K562 (cell line): ENCODE measurements around the gene SLC5A2. TPM values are rescaled to one million over a fixed set of nuclear protein-coding genes. Genes with fewer than 3 reads are reported as not detected.

ENCODE experiments used
- ARID1B ChIP-seq: fragments of 450-650 bp; IDR thresholded peaks from 2 replicates; pipeline ENCODE4 v1.6.1; 2016; ENCODE audit warnings: antibody characterized with exemption, mild to moderate bottlenecking, inconsistent platforms
- C11orf30 ChIP-seq: fragments of 450-650 bp; IDR thresholded peaks from 2 replicates; pipeline ENCODE4 v1.6.1; 2016; ENCODE audit warnings: low read depth, mild to moderate bottlenecking
- CBX2 ChIP-seq: fragments of 200-600 bp; sonication (generic); IDR thresholded peaks from one replicate; pipeline ENCODE4 v1.6.1; 2012; ENCODE audit warnings: mild to moderate bottlenecking, low read length, inconsistent platforms; ENCODE audit not compliant: insufficient read depth, poor library complexity, severe bottlenecking
- JUND ChIP-seq, 2 experiments: IDR thresholded peaks; 2 replicates in 1 of 2; 3 replicates in 1 of 2; pipeline ENCODE4 v1.6.1; 2011; ENCODE audit warnings: borderline replicate concordance in 2 of 2, low read depth in 2 of 2, low read length in 2 of 2, improper control_type of control experiment in 1 of 2, missing biosample characterization in 1 of 2, missing genetic modification characterization in 1 of 2, missing genetic modification reagents in 1 of 2
- L3MBTL2 ChIP-seq: fragments of 450-650 bp; IDR thresholded peaks from 2 replicates; pipeline ENCODE4 v1.6.1; 2016; ENCODE audit warnings: mild to moderate bottlenecking, moderate library complexity
- MAFF ChIP-seq: IDR thresholded peaks from 2 replicates; pipeline ENCODE4 v1.6.1; 2012; ENCODE audit warnings: low read length, improper control_type of control experiment
- MAFK ChIP-seq: IDR thresholded peaks from 2 replicates; pipeline ENCODE4 v1.6.1; 2011; ENCODE audit warnings: low read length, improper control_type of control experiment
- MTA1 ChIP-seq: fragments of 450-650 bp; IDR thresholded peaks from 2 replicates; pipeline ENCODE4 v1.6.1; 2017; ENCODE audit warnings: borderline replicate concordance
- NBN ChIP-seq: fragments of 450-650 bp; IDR thresholded peaks from 2 replicates; pipeline ENCODE4 v1.6.1; 2016; ENCODE audit warnings: low read depth, mild to moderate bottlenecking
- POLR2AphosphoS2 ChIP-seq: IDR thresholded peaks from 2 replicates; pipeline ENCODE4 v1.6.1; 2012; ENCODE audit warnings: low read length, improper control_type of control experiment
- POLR2G ChIP-seq: fragments of 200-400 bp; formaldehyde crosslinking; IDR thresholded peaks from 2 replicates; pipeline ENCODE4 v1.6.1; 2017; ENCODE audit warnings: low read depth, mild to moderate bottlenecking, antibody characterized with exemption, low read length, moderate library complexity
- POLR2H ChIP-seq: IDR thresholded peaks from 2 replicates; pipeline ENCODE4 v1.6.1; 2016; ENCODE audit warnings: missing genetic modification characterization, low read depth, mild to moderate bottlenecking, control low read depth, missing compliant biosample characterization, moderate library complexity
- RBBP5 ChIP-seq: fragments of 200-600 bp; sonication (generic); IDR thresholded peaks from 2 replicates; pipeline ENCODE4 v1.6.1; 2012; ENCODE audit warnings: borderline replicate concordance, mild to moderate bottlenecking, low read length, control low read depth, inconsistent platforms; ENCODE audit not compliant: insufficient read depth, poor library complexity, severe bottlenecking
- RBM39 ChIP-seq: fragments of 200-400 bp; formaldehyde crosslinking; optimal IDR thresholded peaks from 2 replicates; pipeline ENCODE3; 2018; ENCODE audit warnings: low read depth, low read length
- ZNF263 ChIP-seq: sonication (generic); formaldehyde crosslinking; IDR thresholded peaks from 2 replicates; pipeline ENCODE4 v1.8.0; 2022; ENCODE audit warnings: mild to moderate bottlenecking, missing genetic modification reagents, borderline replicate concordance
- ZNF316 ChIP-seq: fragments of 450-650 bp; IDR thresholded peaks from 2 replicates; pipeline ENCODE4 v1.6.1; 2016
- ZNF384 ChIP-seq: IDR thresholded peaks from 2 replicates; pipeline ENCODE4 v1.6.1; 2012; ENCODE audit warnings: low read depth, low read length, improper control_type of control experiment
- ZNF551 ChIP-seq: fragments of 250-450 bp; sonication (Bioruptor Pico); IDR thresholded peaks from 2 replicates; pipeline ENCODE4 v1.5.0; 2021; ENCODE audit warnings: mild to moderate bottlenecking, moderate library complexity
- polyA plus RNA-seq, 8 experiments: library from polyadenylated mRNA; depleted of rRNA in 4 of 8; stranded (reverse) in 5 of 8; unstranded in 3 of 8; fragments of >200 nt; fragmentation: Nextera tagmentation in 2 of 8; fragmentation: Illumina TruSeq in 1 of 8; extraction: Ambion mirVana in 2 of 8; extraction: Trizol in 1 of 8; gene quantifications; 2 replicates each; pipeline versions ENCODE4 v1.2.1 to v1.2.3, GENCODE V29; 2011 to 2014; ENCODE audit warnings: inconsistent platforms in 1 of 8, missing spikeins in 1 of 8
- total RNA-seq, 7 experiments: library from RNA; depleted of rRNA in 6 of 7; stranded (reverse); fragments of >200 nt in 6 of 7; fragmentation: Illumina TruSeq in 2 of 7; extraction: Trizol in 2 of 7; gene quantifications; 2 replicates each; pipeline versions ENCODE4 v1.2.1 to v1.2.3, GENCODE V29; 2011 to 2021; ENCODE audit warnings: low replicate concordance in 1 of 7
- TF ChIP-seq, protein P1 (sequence below), 2 experiments: fragments of 450-650 bp in 1 of 2; sonication (generic) in 1 of 2; formaldehyde crosslinking in 1 of 2; IDR thresholded peaks; 2 replicates each; pipeline versions ENCODE4 v1.7.1 to v1.9.0; 2016 to 2022; ENCODE audit warnings: inconsistent platforms in 1 of 2, mild to moderate bottlenecking in 1 of 2, missing genetic modification reagents in 1 of 2

SLC5A2 gene
- total and polyA plus RNA-seq, 9 of the 15 experiments (the other 6 are each of a cell fraction or from before 2014, with no cell fraction given): 0.07 to 2.7 (median 2.2) TPM; not detected in 6

DNA sequence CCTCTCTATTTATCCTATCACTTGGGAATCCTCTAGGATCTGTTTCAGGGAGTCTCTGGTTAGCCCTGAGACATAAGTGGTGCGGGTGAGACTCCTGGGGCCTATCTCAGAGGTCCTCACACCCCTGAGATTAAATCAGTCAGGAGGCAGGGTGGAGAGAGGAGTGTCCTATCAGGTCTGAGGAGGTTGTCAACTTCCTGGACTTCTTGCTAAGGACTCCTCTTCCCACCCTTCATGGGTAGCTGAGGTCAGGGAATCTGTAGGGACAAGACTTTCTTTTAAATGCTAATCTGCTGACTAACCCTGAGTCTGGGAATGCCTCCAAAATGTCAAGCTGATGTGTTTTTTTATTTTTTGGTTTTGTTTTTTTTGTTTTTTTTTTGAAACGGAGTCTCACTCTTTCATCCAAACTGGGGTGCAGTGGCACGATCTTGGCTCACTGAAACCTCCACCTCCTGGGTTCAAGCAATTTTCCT is 30.3 kb upstream of the SLC5A2 start (continued):
- TF ChIP-seq, protein P1, sequence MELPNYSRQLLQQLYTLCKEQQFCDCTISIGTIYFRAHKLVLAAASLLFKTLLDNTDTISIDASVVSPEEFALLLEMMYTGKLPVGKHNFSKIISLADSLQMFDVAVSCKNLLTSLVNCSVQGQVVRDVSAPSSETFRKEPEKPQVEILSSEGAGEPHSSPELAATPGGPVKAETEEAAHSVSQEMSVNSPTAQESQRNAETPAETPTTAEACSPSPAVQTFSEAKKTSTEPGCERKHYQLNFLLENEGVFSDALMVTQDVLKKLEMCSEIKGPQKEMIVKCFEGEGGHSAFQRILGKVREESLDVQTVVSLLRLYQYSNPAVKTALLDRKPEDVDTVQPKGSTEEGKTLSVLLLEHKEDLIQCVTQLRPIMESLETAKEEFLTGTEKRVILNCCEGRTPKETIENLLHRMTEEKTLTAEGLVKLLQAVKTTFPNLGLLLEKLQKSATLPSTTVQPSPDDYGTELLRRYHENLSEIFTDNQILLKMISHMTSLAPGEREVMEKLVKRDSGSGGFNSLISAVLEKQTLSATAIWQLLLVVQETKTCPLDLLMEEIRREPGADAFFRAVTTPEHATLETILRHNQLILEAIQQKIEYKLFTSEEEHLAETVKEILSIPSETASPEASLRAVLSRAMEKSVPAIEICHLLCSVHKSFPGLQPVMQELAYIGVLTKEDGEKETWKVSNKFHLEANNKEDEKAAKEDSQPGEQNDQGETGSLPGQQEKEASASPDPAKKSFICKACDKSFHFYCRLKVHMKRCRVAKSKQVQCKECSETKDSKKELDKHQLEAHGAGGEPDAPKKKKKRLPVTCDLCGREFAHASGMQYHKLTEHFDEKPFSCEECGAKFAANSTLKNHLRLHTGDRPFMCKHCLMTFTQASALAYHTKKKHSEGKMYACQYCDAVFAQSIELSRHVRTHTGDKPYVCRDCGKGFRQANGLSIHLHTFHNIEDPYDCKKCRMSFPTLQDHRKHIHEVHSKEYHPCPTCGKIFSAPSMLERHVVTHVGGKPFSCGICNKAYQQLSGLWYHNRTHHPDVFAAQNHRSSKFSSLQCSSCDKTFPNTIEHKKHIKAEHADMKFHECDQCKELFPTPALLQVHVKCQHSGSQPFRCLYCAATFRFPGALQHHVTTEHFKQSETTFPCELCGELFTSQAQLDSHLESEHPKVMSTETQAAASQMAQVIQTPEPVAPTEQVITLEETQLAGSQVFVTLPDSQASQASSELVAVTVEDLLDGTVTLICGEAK (IDR thresholded peaks at IDR 0.05): 0 out of 2 replicates have a peak, but pooled peaks have one; percentile 29
- TF ChIP-seq, protein P1 (CRISPR knock-in tag; IDR thresholded peaks at IDR 0.05): no peak
- TF ChIP-seq C11orf30 (peak; percentile 44; the same call in 1 of the 2 replicates), ARID1B (peak; percentile 28; the same call in 1 of the 2 replicates), RBBP5 (no peak), POLR2H (tag) (0 out of 2 replicates have a peak, but pooled peaks have one; percentile 16), MTA1 (0 out of 2 replicates have a peak, but pooled peaks have one; percentile 32), RBM39 (no peak), ZNF384 (0 out of 2 replicates have a peak, but pooled peaks have one; percentile 22), JUND (IDR thresholded peaks at IDR 0.05; ENCODE audit: borderline replicate concordance, low read depth, low read length) (peak; percentile 46; the same call in 1 of the 2 replicates), JUND (tag; IDR thresholded peaks at IDR 0.05; ENCODE audit: borderline replicate concordance, low read depth, low read length) (no peak), MAFF (peak; percentile 21; the same call in 1 of the 2 replicates), ZNF551 (no peak), NBN (0 out of 2 replicates have a peak, but pooled peaks have one; percentile 49), POLR2G (no peak), MAFK (peak; percentile 38; the same call in 1 of the 2 replicates), ZNF316 (peak; percentile 69), ZNF263 (CRISPR knock-in tag) (no peak), CBX2 (no peak), L3MBTL2 (peak; percentile 74), POLR2AphosphoS2 (0 out of 2 replicates have a peak, but pooled peaks have one; percentile 5)
